HG03521 (cell line): ENCODE results near the gene NUP210.

Experiments
- ATAC-seq: cut with Tn5 transposase; IDR thresholded peaks from one replicate; pipeline ENCODE4 v1.9.1; 2021; ENCODE audit warnings: mild to moderate bottlenecking, moderate library complexity; ENCODE audit not compliant: unreplicated experiment

Gene NUP210

GRCh38 chr3:13325892-13326443 lies 94.2 kb downstream of the NUP210 start:
- no peak for ATAC-seq

- ATAC-seq = no peak
These were observed 95.2 kb downstream of the NUP210 start for GRCh38 chr3:13324835-13325501.

GRCh38 chr3:13323822-13324221 lies 96.3 kb downstream of the NUP210 start:
- no peak for ATAC-seq

- no peak for ATAC-seq
These were observed 97.8 kb downstream of the NUP210 start for GRCh38 chr3:13322324-13322723.

DNA sequence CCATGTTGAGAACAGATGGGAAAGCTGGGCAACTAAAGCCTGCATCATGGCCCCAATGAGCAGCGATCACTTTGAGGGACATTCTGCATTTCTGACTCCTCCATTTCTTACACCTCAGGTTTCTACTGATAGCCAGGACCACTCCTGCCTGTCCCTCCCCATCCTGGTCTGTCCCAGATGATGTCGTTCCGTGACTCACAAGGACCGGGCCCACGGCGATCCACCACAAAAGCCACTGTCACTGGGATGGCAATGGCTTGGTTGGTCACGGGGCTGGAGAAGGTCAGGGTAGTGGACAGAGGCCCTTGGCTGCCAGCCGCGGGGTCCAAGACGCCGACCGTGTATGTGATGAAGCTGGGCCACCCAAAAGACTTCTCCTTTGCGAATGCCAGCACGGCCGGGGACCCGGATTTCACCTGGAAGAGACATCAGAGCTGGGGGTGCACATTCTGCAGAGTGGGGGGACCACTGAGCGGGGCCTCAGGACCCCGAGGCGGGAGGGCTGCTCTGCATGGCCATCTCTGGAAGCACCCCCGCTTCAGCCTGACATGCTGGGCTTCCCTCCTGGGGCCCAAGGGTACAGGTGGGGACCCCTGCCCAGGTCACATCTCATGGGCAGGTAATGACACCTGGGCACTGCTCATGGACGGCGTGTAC lies 100.4 kb downstream of the NUP210 start:
- no peak for ATAC-seq

DNA sequence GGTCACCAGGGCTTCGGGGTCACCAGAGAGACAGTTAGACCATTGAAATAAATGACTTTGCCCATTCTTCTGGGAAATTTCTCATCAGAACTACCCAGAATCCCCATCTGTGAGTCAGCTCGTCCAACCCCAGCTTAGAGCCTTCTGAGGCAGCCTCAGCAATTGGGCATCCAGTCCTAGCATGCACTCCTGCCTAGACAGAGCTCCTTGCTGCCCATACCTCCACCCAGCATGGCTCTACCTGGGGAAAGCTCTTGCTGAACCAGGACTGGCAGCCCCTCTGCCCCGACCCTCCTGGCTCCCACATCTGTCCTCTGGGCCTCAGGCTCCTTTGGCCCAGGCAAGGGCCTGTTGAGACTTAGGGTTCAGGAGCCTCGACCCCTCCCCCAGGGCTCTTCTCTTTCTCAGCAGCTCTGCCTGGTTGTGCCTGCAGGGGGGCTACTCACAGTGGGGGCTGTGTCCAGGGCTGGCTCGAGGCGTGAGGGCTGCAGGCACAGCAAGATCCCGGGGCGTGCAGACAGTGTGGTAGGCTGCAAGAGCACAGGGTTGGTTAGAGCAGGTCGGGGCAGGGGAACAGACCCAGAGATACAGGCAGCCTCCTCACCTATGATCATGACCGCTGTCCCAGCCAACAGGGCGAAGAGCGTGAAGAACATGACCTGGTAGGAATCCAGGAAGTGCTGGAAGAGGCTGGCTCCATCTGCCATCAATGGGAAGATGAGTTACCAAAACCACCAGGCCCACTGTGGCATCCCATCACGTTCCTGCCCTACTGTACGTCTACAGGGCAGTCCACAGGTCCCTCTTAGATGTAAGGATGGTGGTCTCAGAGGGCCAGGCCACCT lies 101.3 kb downstream of the NUP210 start:
- ATAC-seq = no peak

- ATAC-seq = no peak
These were observed 102.4 kb downstream of the NUP210 start for GRCh38 chr3:13317596-13318320.

GRCh38 chr3:13316603-13317002 lies 103.5 kb downstream of the NUP210 start:
- no peak for ATAC-seq

- ATAC-seq = no peak
These were observed 105.2 kb downstream of the NUP210 start for GRCh38 chr3:13314877-13315276.

DNA sequence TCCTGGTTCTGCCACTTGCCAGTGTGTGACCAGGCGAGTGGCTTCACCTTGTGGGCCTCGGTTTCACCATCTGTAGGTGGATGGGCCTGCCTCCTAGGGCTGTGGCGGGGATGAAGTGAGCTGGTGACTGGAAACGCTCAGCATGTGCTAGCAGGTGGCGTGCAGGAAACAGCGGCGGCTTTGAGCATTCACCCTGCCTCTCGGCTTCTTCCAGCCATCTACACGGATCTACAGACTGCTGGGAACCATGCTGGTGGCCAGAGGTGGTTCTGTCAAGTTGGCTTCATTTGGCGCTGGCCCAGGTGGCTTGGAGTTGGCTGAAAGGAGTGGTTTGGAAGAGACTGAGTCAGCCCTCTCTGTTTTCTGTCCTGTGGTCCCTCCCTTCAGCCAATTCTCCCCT lies 106.3 kb downstream of the NUP210 start:
- no peak for ATAC-seq

DNA sequence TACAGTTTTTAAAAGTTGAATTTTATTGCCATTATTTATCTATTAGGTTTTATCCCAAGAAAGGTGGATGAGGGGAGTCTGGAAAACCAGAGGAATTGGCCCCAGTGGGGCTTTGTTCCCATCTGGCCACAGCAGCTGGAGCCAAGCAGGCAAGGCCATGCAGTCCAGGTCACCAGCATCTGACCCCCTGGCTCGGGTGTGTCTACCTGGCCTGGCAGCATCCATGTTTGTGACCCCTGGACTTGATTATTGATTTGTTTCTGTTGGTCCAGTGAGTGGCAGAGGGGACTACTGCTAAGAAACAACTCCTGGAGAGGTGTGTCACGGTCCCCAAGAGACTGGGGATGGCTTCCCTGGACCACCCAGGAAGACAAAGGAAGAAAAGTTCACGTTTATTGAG lies 111.1 kb downstream of the NUP210 start:
- ATAC-seq = no peak

- no peak for ATAC-seq
These were observed 111.7 kb downstream of the NUP210 start for GRCh38 chr3:13308380-13308801.

DNA sequence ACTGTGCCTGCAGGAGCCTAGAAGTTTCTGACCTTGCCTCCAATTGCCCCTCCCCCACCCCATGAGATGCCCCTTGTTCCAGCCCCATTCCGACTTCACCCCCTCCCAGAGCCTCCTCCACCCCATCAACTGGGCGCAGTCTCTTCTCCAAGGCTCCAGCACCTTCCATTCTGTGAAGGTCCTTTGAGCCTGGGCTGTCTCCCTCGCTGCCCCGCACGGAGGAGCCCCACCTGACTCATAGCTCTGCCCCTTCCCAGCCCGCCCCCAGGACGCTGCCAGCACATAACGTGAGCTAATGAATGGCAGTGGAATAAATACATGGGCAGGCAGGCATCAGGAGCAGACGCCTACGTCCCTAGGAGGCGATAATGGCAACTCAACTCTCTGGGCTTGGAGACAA lies 113.1 kb downstream of the NUP210 start:
- ATAC-seq = no peak

- no peak for ATAC-seq
These were observed 114.5 kb downstream of the NUP210 start for GRCh38 chr3:13305623-13306022.

DNA sequence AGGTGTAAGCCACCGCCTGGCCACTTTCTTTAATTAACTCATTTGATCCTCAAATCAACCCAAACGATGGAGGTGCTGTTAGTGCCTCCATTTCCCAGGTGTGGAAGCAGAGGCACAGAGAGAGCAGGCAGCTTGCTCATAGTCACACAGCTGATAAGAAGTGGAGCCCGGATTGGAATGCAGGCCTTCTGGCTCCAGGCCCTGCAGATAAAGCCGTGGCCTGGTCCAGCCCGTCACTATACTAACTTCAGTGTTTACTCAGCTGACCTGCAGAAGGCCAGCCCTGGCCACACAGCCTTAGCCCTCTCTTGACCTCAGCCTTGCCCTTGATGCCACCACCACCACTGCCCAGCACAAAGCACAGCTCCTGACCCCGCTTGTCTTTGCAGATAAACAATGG lies 116.7 kb downstream of the NUP210 start:
- ATAC-seq = no peak

GRCh38 chr3:13301286-13301987 lies 118.7 kb downstream of the NUP210 start:
- ATAC-seq = no peak

- no peak for ATAC-seq
These were observed 119.4 kb downstream of the NUP210 start for GRCh38 chr3:13300546-13301285.

GRCh38 chr3:13299531-13300155 lies 120.5 kb downstream of the NUP210 start:
- no peak for ATAC-seq

DNA sequence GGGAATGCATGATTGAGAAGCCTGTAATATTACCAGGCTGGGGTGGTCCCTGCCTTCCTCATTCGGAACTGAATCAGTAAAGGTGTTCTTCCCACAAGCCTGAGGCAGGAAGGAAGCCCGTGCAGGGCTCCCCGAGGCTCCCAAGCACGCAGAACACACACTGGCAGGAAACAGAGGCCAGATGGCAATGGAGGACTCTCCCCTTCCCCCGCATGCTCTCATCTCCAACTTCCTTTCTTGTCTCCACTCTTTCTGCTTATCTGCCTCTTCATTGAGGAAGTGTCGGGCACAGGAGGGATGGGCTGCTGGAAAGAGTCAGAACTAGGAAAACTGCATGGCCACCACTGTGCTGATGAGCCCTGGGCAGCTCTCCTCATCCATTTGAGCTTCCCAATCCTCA lies 123.5 kb downstream of the NUP210 start:
- no peak for ATAC-seq
